Epithelial cell of esophagus (primary cell): ENCODE measurements around the gene AMIGO2.
"Not testable (repeated sequence)": the region's sequence is repeated elsewhere in the genome, so short reads cannot be mapped to it uniquely, and the experiment has no call there.

Experiments used
- DNase-seq: peaks from one replicate; pipeline ENCODE4 v3.0.0; 2010; ENCODE audit warnings: low read depth
- H3K4me3 ChIP-seq: 2 replicates; pipeline ENCODE4 v1.5.1; 2011; ENCODE audit warnings: mild to moderate bottlenecking, low read length, control low read depth
- CTCF ChIP-seq: IDR thresholded peaks from 2 replicates; pipeline ENCODE4 v1.5.1; 2011; ENCODE audit warnings: low read depth, mild to moderate bottlenecking, low read length, control low read depth, inconsistent platforms; ENCODE audit not compliant: insufficient read depth; ENCODE audit errors: missing control alignments

AMIGO2 gene

DNA sequence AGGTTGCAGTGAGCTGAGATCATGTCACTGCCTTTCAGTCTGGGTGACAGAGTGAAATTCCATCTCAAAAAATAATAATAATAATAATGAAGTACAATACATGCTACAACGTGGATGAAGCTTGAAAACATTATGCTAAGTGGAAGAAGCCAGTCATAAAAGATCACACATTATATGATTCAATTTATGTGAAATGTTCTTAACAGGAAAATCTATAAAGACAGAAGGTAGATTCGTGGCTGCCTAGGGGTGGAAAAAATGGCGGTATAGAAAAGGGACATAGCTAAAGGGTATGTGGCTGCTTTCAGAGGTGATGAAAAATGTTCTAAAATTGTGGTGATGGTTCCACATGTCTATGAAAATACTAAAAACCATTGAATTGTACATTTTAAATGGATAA is 41.0 kb upstream of the AMIGO2 start:
- H3K4me3 ChIP-seq: no peak overlapping the region
- TF ChIP-seq CTCF: no peak
- no peak for DNase-seq

GRCh38 chr12:47117305-47117704 is 37.5 kb upstream of the AMIGO2 start:
- not testable (repeated sequence) for DNase-seq, H3K4me3 ChIP-seq

DNA sequence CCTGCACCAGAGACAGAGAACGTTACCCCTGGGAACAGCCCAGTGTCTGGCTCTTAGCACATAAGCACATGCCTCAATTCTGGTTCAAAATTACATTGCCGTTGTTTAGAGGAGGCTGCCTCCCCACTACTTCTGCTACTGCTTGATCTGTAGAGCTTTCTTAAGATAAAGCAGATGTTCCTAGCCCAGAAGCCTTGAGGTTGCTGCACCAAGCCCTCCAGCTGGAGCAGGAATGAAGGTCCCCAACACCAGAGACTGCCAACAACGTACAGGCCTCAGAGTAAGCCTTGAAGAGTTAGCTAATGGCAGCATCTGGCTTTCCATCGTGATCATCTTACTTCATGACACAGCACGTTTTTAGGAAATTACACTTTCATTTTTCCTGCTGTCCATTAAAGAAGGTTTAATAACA is 34.7 kb upstream of the AMIGO2 start:
- no peak for TF ChIP-seq CTCF
- no peak overlapping the region for H3K4me3 ChIP-seq

GRCh38 chr12:47112679-47113078 is 32.9 kb upstream of the AMIGO2 start:
- peak; percentile 24 for TF ChIP-seq CTCF
- H3K4me3 ChIP-seq: no peak overlapping the region
- peak; percentile 41 for DNase-seq

More for the DNA sequence above, 34.7 kb upstream of the AMIGO2 start:
- no peak for DNase-seq

DNA sequence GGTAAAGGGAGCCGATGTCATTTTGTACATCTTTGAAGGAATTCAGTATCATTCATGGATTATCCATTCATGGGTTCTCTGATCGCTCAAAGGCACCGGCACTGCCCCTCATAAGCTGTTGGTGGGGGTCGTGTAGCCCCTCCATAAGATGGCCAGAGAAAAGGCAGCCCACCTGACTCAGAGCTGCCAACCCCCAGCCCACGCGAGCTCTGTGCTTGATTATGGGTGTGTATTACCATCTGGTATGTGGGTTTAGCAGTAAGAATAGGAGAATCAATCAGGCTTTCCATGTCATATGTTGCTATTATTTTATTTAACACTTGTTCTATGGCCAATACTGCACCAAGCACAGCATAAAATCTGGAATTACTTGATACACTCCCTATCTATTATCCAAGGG is 32.1 kb upstream of the AMIGO2 start:
- TF ChIP-seq CTCF: no peak

DNA sequence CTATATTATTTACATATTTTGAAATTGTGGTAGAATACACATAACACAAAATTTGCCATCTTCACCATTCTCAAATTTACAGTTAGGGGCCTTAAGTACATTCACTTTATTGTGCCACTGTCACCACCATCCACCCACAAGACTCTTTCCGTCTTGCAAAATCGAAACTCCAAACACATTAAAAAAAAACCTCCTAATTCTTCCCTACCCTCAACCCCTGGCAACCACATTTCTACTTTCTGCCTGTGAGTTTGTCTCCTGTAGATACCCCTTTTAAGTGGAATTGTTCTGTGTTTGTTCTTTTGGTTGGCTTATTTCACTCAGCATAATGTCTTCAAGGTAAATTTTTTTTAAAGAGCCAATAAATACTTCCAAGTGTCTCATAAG is 31.6 kb upstream of the AMIGO2 start:
- DNase-seq: no peak
- H3K4me3 ChIP-seq: no peak overlapping the region
- TF ChIP-seq CTCF: no peak

More for the DNA sequence above, 32.1 kb upstream of the AMIGO2 start:
- H3K4me3 ChIP-seq: no peak overlapping the region
- no peak for DNase-seq

GRCh38 chr12:47110718-47111391 is 31.1 kb upstream of the AMIGO2 start:
- no peak overlapping the region for H3K4me3 ChIP-seq
- no peak for TF ChIP-seq CTCF
- no peak for DNase-seq

GRCh38 chr12:47110011-47110541 is 30.3 kb upstream of the AMIGO2 start:
- no peak for TF ChIP-seq CTCF
- no peak for DNase-seq
- H3K4me3 ChIP-seq: no peak overlapping the region
